GM21390 (cell line): ENCODE data around the gene POP4.

Source experiments
- ATAC-seq: cut with Tn5 transposase; IDR thresholded peaks from one replicate; pipeline ENCODE4 v1.9.1; 2021; ENCODE audit not compliant: unreplicated experiment

The POP4 gene

GRCh38 chr19:29576761-29577648, 29.1 kb upstream of the POP4 start:
- peak; percentile 60 for ATAC-seq

GRCh38 chr19:29577649-29577963, 28.5 kb upstream of the POP4 start:
- no peak for ATAC-seq

GRCh38 chr19:29578349-29578748, 27.7 kb upstream of the POP4 start:
- ATAC-seq: no peak

- no peak for ATAC-seq
Measured at GRCh38 chr19:29579308-29579910, 26.7 kb upstream of the POP4 start.

GRCh38 chr19:29581398-29581797, 24.7 kb upstream of the POP4 start:
- ATAC-seq: no peak

- ATAC-seq: no peak
Measured at GRCh38 chr19:29583196-29583999, 22.7 kb upstream of the POP4 start.

- ATAC-seq: no peak
Measured at GRCh38 chr19:29586401-29586800, 19.7 kb upstream of the POP4 start.

GRCh38 chr19:29587059-29587458, 19.0 kb upstream of the POP4 start:
- no peak for ATAC-seq

GRCh38 chr19:29587518-29587986, 18.5 kb upstream of the POP4 start:
- ATAC-seq: peak; percentile 89

GRCh38 chr19:29588095-29588494, 18.0 kb upstream of the POP4 start:
- ATAC-seq: no peak

- ATAC-seq: no peak
Measured at GRCh38 chr19:29590278-29590677, 15.8 kb upstream of the POP4 start.

- no peak for ATAC-seq
Measured at GRCh38 chr19:29591670-29592069, 14.4 kb upstream of the POP4 start.

- ATAC-seq: no peak
Measured at GRCh38 chr19:29593869-29594268, 12.2 kb upstream of the POP4 start.

- ATAC-seq: no peak
Measured at GRCh38 chr19:29596080-29596727, 9.9 kb upstream of the POP4 start.

- no peak for ATAC-seq
Measured at GRCh38 chr19:29596885-29597525, 9.1 kb upstream of the POP4 start.

GRCh38 chr19:29598036-29598435, 8.0 kb upstream of the POP4 start:
- no peak for ATAC-seq

GRCh38 chr19:29598496-29598895, 7.6 kb upstream of the POP4 start:
- ATAC-seq: no peak

- ATAC-seq: no peak
Measured at GRCh38 chr19:29603308-29603707, 2.8 kb upstream of the POP4 start.

GRCh38 chr19:29606420-29606747, 301 bp downstream of the POP4 start:
- ATAC-seq: peak; percentile 6

- ATAC-seq: no peak
Measured at GRCh38 chr19:29609636-29610035, 3.6 kb downstream of the POP4 start.

GRCh38 chr19:29610213-29610573, 4.1 kb downstream of the POP4 start:
- ATAC-seq: no peak
